Fibroblast of skin of left quadriceps (primary cell): Measurements from ENCODE around the gene PRKCE.

ENCODE experiments used
- DNase-seq, 2 experiments: peaks; one replicate each; pipeline ENCODE4 v3.0.0-alpha.2; 2013; ENCODE audit warnings: low read depth in 2 of 2

PRKCE gene

GRCh38 chr2:46075848-46076247 lies 424.4 kb downstream of the PRKCE start:
- no peak for DNase-seq

DNA sequence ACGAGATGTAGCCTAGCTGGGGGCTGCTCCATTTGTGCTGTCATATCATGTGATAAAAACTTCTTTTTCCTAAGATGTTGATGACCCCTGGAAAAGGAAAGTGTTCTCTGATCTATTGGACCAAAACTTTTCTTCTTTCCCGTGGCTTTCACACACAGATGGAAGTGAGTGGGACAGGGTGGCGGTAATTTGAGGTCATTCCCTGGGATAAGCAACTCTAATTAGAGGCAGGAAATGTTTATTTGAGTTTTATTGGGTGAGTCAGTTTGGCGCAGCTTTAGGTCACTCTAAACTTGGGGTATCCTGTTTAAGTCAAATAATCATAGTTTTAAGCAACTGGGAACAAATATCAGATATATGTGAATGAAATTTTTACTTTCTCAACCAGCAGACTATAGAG lies 424.8 kb downstream of the PRKCE start:
- no peak for DNase-seq

DNA sequence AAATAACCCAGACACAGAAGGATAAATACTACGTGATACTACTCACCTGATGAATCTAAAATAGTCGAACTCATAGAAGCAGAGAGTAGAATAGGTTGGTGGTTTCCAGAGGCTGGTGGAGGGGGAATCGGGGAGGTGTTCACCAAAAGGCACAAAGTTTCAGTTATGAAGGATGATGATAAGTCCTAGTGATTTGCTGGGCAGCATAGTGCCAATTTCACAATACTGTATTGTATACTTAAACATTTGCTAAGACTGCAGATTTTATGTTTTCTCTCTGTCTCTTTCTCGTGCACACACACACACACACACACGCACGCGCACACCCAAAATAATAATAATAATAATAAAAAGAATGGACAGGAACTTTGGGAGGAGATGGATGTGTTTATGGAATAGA lies 425.4 kb downstream of the PRKCE start:
- DNase-seq: no peak

- DNase-seq: no peak
Observed at GRCh38 chr2:46077522-46078107, 426.1 kb downstream of the PRKCE start.

DNA sequence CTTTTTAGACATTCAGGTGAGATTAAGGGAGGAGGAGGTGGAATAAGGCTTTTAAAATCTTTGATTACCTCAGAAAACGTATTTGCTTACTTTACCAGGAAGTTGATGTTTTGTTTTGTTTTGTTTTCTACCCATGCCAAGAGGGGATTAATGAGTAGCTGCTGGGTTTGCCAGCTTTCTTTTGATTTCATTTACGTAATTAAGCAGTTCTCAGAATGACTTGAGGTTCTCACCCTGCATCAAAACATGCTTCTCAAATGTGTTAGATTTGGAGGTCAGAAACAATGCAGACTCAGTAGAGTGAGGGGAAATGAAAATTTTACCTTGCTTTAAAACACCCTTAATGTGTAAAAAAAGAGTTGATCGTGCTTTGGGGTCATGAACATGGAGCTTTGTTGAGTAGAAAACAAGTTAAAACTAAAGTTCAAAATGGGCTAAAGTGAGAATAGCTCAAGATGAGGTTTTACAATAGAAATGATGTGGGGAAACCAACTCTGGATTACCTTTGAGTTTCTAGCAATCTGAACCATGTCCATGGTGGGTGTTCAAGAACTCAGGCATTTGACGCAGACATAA lies 428.6 kb downstream of the PRKCE start:
- no peak for DNase-seq

DNA sequence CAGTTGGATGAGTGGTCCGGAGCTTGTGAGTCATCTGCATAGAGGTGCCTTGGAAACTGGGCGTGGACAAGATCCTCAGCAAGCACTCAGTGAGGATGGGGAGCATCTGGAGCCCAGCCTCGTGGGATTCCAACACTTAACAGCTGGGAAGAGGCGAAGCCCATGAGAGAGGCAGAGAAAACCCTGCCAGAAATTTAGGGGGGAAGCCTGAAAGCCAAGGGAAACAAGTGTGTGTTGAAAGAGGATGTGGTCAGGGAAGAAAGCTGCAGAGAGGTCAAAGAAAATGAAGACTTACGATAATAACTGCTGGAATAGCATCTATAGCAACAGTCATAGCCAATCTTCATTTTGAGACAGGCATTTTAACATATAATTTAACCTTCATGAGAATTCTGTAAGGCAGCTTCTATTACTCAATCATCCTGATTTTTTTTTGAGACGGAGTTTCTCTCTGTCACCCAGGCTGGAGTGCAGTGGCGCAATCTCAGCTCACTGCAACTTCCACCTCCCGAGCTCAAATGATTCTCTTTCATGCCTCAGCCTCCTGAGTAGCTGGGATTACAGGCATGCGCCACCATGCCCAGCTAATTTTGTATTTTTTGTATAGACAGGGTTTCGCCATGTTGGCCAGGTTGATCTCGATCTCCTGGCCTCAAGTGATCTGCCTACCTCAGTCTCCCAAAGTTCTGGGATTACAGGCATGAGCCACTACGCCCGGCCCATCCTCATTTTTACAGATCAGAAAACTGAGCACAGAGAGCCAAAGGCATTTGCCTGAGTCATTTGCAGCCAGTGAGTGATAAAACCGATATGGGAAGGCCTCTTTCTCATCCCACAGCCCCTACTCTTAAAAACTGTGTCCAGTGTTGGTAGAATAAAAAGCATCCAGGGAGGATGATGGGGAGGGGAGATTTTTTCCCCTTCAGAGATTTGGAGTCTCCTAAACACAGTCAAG lies 431.3 kb downstream of the PRKCE start:
- DNase-seq: peak; percentile 90 to 91

DNA sequence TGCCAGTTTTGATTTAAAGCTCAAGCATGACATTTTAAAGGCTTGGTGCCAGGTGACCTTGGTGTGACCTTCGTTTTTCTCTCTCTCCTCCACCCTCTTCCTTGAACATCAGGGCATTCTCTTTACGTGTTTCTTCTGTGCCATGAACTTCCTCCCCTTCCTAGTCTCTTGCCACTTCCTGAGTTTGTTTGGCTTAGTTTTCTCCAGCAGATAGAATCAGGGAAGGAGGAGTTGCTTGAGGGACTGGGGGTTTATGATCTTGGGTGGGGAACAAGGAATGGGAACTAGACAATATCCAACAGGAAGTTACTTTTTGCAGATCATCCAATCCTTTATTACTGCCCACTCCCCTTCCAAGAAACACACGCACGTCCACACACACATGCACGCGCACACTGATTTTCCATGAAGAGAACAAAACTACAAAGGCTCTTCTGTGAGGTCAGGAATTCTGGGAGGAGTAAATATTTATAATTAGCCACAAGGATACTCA lies 435.1 kb downstream of the PRKCE start:
- DNase-seq: no peak

GRCh38 chr2:46087492-46087891 lies 436.0 kb downstream of the PRKCE start:
- DNase-seq: no peak

- DNase-seq: no peak
Observed at GRCh38 chr2:46091004-46091403, 439.5 kb downstream of the PRKCE start.

DNA sequence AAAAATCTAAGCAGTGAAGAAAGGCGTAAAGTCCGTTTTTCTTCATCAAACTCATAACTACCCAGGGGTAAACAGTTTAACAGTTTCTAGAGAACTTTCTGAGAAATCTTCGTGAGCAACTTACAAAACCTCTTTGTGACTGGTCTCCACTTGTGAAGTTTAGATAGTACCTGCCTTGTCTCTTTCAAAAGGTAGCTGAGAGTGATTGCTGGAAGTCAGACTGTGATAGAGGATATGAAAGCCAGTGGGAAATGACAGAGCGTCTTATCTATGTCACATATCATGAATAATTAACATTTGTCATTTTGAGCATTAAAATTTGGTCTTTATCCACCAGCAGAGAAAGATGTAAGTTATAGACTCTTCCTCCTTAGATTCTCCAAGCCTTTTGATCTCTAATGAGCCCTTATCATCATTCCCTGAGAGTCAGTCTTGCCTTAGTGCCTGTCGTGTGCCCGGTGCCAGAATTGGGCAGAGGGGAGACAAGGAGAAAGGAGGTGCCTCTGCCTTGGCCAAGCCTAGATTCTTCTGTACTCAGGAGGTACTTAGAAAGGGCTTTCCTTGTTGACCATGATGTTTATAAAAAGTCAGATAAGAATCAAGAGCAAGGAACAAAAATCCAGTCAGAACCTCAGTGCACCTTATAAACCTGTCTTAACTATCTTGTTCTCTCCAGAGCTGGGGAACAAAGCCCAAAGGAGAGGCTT lies 440.6 kb downstream of the PRKCE start:
- DNase-seq: no peak

DNA sequence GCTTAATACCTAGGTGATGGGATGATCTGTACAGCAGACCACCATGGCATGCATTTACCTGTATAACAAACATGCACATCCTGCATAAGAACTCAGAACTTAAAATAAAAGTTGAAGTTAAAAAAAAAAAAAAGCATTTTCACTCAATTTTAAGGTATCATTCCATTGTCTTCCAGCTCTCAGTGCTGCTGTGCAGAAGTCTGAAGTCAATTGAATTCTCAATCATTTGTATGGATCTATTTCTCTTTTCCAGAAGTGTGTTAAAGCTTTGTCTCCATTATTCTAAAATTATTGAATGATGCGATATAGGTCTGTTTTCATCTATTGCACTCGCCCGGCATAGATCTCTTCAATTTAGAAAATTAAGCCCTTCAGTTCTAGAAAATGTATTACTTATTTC lies 443.2 kb downstream of the PRKCE start:
- DNase-seq: no peak

DNA sequence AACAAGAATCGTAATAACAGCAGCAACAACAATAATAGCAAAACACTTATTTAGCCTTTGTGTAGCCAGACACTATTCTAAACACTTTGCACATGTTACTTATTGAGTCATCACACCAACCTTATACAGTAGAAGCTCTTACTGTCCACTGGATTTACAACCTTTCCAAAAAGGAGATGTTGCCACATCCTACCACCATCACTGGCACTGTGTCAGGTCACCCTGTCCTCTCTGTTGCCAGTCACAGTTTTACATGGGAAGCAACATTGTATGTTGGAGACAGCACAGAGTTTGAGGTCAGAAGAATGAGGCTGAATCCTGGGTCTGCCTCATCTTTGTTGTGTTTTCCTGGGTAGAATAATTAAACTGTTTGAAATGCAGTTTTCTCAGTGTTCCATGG lies 444.4 kb downstream of the PRKCE start:
- DNase-seq: no peak

- no peak for DNase-seq
Observed at GRCh38 chr2:46096260-46096659, 444.8 kb downstream of the PRKCE start.

GRCh38 chr2:46097714-46098480 lies 446.4 kb downstream of the PRKCE start:
- DNase-seq: peak; percentile 94 to 96

- DNase-seq: peak; percentile 72 to 76
Observed at GRCh38 chr2:46098621-46099062, 447.2 kb downstream of the PRKCE start.

DNA sequence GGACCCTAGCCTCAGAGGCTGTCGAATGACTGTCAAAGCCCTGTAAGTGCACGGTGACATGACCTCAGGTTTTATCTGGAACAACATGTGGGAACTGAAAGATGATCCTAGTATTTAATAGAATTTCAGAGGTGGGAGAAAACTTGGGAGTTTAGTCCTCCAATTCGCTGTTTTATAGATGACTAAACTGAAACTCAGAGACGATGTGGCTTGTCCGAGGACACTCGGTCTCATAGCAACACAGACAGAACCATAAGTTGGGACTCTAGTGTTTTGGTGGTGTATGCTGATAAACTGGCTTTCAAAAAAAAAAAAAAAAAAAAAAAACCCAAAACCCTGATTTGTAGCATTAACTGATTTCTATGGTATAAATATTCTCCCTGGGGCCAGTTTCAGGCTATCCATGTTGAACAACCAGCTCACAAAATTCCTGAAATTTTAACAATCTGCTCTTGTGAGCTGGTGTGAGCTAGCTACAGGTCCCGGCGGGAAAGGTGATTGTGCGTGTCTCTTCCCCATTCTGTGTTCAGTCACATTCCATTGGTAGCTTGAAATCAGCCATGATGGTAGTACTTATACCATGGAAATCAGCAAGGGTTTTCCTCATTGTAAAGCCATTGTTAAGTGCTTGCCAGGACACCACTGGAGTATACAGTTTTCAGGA lies 450.2 kb downstream of the PRKCE start:
- DNase-seq: no peak

- no peak for DNase-seq
Observed at GRCh38 chr2:46106690-46107089, 455.2 kb downstream of the PRKCE start.

DNA sequence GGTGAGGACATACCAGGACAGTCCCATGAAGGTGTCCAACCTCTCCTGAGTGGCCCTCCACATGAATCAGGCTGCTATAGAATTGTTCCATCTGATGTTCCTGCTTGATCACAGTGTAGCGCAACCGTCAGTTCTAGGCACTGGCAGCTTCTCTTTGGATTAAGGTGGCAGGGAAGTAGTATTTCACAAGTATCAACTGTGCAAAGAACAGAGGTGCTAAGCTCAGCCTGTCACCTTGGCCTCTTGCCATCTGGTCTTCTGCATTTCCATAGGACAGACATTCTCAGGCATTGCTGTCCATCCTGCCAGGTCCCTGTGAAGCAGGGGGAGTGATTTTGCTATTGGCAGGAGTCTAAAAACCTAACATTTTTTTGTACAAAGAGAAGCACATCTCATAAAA lies 463.5 kb downstream of the PRKCE start:
- DNase-seq: no peak

DNA sequence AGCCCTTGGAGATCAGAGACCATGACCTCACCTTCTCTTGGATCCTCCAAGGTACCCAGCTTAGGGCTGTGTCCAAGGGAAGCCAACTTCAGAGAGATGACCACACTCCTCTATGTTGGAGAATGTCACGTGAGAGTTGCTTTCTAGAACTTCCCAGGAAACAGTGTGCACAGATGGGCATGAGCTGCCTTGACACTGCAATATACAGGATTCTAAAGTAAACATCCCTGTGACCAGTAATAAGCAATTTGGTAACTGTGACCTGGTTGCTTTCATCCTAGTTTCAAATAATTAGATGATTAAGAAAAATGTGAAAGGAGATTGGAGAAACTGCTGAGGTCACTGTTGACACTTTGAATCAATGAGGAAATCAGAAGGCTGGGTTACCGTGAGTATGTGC lies 464.7 kb downstream of the PRKCE start:
- DNase-seq: no peak

GRCh38 chr2:46116553-46116991 lies 465.1 kb downstream of the PRKCE start:
- no peak for DNase-seq

GRCh38 chr2:46117379-46117778 lies 465.9 kb downstream of the PRKCE start:
- no peak for DNase-seq
